HCT116 (cell line): ENCODE data around the gene CAND2.

Experiments
- EZH2 ChIP-seq: fragments of 200-600 bp; sonication (generic); IDR thresholded peaks from 2 replicates; pipeline ENCODE4 v1.6.1; 2017; ENCODE audit warnings: antibody characterized with exemption, mixed run types
- EZH2phosphoT487 ChIP-seq: fragments of 200-600 bp; IDR thresholded peaks from 2 replicates; pipeline ENCODE4 v1.6.1; 2018; ENCODE audit warnings: antibody characterized with exemption, borderline replicate concordance
- POLR2A ChIP-seq: IDR thresholded peaks from 2 replicates; pipeline ENCODE4 v1.7.0; 2011; ENCODE audit warnings: borderline replicate concordance; ENCODE audit not compliant: insufficient read depth, insufficient read length; ENCODE audit errors: extremely low read depth
- POLR2AphosphoS5 ChIP-seq: IDR thresholded peaks from 2 replicates; pipeline ENCODE4 v1.6.1; 2011; ENCODE audit warnings: mild to moderate bottlenecking, low read depth, low read length, moderate library complexity
- REST ChIP-seq: IDR thresholded peaks from 2 replicates; pipeline ENCODE4 v1.6.1; 2012; ENCODE audit warnings: low read depth

- TF ChIP-seq POLR2A = no peak
- no peak for TF ChIP-seq EZH2phosphoT487
- TF ChIP-seq EZH2 = no peak
- no peak for TF ChIP-seq POLR2AphosphoS5
- no peak for TF ChIP-seq REST
Measured at GRCh38 chr3:12875857-12876836, 79.7 kb downstream of the CAND2 start.
